NCI-H1436 (cell line): ENCODE data around the gene CERS3.

Source experiments
- DNase-seq: peaks from one replicate; lab custom pipeline; 2025; lab: John Stamatoyannopoulos, UW

Gene CERS3

DNA sequence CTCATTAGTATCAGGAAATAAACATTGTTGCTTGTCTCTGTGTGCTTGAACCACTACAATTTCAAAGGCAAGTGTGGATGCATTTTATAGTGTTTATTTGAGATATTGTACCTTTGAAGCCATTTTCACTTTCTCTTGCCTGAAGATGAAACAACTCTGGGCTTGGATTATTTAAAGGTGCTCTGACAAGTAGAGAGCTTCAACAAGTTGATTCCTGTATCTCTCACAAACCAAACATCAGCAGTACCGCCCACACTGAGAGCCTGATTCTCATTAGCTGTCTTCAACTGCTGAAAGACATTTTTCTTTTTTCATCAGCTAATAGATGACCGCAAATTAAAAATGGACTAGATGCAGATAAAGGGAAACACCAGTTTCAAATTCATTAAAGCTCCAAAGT, 806 bp upstream of the CERS3 start:
- no peak for DNase-seq

DNA sequence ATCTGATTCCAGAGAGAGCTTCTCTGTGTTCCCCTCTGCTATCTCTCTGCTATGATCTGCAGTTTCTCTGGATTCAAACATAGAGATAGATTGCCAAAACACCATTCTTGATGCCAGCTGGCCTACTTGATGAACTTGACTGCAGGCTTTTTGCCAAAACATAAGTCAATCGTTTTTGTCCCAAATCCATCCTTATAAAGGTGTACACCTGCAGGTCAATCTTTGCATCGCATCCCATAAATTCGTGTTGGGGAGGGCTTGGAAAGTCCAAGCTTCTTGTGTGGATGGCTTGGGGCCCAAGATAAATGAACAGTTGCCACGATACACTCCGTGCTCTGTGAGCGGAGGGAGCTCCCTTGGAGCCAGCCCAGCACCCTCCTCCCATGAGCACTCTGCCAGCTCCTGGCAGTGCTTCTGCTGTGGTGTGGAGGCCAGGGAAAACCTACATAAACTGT, 2.7 kb downstream of the CERS3 start:
- no peak for DNase-seq

DNA sequence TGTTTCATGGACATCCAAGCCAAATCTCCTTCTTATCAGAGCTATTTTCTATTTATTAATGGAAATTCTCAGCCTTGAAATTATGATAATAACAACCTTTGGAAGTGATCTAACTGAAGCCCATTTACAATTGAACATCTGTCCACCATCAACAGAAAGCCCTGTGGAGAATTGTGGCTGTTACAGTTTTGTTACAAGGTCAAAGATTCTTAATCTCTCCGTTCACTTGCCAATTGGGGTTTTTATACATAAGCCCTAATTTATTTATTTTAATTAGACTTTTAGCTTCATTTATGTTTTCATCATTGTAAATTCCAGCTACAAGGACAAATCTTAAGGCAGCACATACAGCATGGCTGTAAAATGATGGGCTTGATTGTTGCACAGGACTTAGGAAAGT, 3.3 kb downstream of the CERS3 start:
- no peak for DNase-seq

DNA sequence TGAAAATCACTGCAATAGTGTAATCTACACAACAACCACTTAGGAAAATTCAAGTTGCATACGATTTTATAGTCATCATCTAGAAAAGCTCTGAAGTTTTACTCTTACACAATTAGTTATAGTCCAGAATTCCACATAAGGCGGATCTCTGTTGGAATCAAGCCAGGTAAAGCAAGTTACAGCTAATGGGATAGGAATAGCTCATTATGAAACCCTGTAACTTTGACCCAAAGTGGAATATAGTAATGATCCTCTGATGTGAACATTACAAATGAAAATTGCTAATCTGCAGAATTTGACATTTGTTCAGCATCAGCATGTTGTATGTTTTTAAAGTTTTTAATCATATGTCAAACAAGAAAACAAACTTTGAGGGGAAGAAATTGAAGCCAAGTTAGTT, 4.4 kb downstream of the CERS3 start:
- no peak for DNase-seq

DNA sequence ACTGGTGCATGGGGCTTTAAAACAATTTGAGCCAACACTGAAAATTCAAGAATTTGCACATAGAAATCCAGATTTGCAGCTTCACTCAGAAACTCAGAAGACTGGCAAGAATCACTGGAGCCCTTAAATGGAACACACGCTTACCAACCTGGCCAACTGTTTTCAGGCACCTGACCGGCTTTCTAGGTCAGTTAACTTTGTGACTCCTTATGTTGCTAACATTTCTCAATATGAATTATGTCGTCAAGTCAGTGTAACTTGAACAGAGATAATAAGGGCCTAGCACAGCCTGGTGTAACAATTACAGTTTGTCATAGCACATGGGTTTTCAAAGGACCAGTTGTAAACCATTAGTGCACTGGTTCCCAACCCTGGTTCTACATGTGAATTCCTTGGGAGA, 6.8 kb downstream of the CERS3 start:
- no peak for DNase-seq

DNA sequence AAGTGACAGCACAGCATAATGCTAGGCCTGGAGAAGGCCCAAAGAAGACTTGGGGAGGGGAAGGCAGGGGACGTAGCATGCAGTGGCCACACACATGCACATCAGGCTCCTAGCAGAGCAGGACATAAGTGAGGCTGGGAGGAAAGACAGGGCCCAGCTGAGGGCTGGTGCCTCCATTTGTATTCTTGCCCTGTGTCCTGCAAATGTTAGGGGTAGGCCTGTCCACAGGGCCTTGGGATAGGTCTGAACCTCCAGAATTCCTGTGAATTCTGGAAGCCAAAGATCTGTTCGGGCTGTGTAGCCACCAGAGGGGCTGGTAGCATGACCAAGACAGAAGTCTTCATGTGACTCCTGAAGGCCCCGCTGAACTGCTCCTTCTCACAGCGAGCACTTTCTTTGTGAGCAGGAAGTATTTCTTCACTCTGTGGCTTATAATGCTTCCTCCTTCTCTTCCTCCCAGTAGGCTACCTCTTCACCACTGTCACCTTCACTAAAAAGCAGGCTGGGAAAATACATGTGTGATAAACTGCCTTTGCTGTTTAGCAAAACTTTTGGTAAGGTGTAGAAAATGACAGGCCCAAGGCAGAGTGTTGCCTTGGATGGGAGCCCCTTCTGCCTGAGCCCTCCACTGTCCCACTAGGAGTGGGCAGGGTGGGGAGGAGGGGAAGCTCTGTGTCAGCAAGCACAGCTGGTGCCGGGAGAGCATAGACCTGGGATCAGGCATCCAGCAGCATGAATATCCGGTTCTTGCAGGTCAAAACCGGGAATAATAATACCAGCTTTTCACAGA, 8.4 kb downstream of the CERS3 start:
- DNase-seq = no peak

DNA sequence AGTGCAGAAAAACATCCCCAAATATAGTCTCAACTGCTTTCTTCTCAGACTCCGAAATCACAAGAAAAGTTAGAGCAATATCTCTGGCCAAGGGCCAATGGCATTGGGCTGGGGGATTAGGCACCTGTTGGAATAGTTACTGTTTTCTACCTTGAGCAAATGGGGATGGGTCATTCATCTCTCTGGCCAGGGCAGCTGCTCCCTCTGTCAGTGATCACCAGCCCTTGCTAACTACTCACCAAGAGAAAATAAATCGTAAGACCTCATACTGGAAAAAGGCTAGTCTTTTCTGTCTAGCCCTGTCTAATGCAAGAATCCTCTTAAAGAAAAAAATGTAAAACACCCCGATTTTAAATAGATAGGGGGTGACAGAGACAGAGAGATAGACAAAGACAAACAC, 10.9 kb downstream of the CERS3 start:
- no peak for DNase-seq

DNA sequence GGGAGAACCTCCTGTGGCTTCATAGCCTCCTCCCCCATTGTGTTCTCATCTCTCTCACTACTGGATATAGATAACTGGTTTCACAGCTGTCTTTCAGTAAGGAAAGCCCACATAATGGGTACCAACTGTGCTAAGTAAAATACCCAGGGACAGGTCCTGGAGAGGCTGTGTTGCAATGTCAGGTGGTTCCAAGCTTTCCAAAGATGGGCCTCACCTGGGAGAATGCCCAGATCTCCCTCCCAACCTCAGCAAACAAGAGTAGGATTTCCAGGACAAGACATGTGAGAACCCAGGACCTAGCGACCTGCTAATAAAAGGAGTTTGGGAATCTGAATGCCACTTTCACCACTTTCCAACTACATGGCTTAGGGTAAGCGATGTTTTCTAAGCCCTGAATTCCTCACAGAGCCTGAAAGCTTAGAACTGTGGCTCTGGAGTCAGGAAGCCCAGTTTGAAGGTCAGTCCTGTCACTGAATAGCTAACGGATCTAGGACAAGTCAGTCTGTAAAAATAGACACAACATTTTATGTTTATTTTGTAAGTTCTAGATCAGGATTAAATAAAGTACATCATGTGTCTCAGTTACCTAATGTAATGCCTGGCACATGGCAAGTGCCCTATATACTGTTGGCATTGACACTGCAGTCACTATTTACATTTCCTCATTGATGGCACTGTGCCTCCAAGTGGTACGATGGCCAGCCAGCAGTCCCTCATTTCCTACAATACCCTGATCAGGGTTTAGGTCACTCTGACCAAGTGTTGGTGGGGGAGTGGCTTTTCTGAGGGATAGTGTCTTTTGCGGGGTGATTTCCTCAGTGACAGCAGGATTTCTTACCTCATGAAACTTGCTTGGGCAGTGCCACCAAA, 11.9 kb downstream of the CERS3 start:
- DNase-seq = no peak

DNA sequence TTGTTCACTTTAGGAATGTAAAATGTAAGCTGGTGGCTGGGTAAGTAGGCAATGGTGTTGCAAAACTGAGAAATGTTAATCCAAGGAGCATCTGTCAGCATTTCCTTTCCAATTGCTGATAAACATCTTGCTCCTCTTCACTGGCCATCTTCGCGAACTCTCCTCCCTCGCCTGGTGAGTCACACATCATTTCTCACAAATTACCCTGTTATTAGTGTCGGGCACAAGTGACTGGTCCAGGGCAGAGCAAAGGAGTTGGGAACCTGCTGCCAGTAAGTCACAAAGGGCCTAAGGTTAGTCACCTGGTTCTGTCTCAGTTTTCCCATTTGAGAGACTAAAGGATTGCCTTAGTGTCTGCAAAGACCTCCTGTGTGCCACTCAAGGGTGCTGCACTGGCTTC, 13.0 kb downstream of the CERS3 start:
- DNase-seq = no peak

DNA sequence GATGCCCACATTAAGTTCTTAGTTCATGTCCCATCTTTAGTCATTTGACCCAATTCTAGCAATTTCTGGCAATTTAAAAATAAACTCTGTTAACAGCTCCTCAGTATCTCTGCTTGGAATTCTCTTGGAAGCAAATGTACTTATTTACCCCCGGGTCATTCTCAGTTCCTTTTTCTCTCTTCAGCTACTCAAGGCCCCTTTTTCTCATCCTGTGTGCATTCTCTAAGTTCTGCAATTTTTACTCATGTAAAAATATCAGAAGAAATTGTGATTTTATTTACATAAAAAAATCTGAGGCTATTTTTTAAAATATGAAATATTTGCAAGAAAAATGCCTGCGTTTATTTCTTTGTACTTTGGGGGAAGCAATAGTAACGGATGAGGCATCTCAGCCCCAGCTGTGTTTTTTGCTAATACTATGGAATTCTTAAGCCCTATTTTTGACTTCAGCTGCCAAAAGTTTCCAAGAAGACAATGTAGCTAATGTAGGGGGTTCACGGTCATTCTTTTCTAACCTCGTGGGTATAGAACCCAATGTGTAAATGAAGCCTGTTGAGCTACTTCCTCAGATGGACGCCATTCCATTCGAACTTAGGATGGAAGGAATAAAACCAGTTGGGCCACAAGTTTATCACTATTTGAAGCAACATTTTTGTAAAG, 20.0 kb downstream of the CERS3 start:
- no peak for DNase-seq

DNA sequence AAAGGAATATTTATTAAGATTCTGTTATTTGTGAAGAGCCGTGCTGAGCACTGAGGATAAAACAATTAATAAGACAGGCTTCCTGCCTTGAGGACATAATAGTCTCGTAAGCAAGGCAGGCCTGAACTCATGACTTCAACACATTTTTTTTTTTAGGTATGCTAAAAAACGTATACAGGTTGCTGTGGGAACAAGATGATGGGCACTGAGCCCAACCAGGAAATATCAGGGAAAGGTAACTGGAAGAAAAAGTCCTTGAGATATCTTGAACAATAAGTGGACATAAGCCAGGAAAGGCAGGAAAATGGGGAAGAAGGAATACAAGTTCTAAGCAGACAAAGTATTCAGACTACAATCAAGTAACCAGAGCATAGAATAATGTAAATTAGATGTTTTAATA, 26.1 kb downstream of the CERS3 start:
- no peak for DNase-seq

DNA sequence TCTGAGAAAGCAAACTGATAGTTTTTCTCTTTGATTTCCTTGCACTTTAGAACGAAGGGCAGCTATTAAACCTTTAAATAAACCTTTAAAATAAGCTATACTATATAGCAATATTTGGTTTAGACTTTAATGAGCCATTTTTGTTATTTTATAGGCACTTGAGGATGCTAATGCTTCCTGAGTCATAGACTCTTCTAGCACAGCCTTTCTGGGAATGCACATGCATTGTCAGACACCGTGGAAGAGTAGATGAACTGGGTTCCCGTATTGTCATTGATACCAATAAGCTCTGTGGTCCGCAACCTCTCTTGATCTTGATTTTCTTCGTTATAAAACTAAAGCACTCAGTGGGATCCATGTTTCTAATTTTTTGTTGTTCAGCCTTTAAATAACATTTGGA, 27.6 kb downstream of the CERS3 start:
- DNase-seq = no peak

DNA sequence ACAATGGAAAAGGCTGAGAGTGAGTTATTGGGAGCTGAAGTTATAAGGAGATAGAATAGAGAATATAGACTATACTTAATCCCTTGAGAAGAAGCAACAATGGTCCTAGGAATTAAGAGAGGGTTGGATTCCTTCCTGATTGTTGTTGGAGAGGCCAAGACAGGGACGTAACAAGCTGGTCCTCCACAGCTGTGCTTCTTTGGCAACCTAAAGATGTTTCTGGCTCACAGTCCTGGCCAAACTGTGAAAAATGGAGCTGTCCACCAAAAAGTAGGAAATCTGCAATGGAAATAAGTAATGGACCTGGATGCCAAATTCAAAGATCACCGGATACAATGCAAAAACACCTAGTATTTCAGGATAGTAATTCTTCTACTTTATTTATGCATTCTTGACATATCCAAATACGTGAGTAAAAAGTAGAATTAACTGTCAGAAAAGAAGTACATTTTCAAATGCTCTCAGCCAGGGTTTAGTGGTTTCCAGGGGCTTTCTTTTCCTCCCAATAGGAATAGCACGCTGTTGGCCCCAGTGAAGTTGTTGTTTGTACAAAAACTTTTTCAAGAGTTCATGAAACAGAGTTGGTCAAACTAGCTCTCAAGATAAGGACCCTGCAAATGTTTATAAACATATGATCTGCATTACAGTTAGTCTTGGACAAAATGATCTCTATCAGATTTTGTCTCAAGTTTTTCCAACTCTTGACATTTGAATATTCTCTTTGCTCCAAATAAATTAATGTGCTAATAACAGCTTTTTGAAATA, 28.3 kb downstream of the CERS3 start:
- DNase-seq = no peak

DNA sequence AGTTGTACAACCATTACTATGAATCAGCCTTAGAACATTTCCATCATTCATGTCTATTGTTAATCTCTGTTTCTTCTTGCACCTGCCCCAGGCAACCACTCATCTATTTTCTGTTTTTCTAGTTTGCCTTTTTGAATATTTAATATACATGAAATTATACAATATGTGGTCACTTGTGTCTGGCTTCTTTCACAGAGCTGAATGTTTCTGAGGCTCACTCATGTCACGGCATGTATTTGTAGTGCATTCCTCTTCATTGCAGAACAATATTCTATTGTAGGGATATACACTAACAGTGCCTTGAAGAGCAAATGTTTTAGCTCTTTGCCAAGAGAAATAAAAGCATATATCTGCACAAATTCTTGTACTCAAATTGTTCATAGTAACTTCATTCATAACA, 32.9 kb downstream of the CERS3 start:
- DNase-seq = no peak

DNA sequence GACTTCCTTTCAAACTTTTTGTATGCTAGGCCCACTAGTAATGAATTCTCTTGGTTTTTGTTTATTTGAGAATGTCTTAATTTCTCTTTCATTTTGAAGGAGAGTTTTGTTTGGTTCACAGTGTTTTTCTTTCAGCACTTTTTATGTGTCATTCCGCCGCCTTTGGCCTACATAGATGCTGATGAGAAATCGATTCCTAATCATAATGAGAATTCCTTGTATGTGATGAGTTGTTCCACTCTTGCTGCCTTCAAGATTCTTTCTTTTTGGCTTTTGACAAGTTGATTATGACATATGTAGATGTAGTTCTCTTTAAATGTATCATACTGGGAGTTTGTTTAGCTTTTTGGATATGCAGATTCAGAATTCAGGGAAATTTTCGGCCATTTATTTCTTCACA, 35.5 kb downstream of the CERS3 start:
- no peak for DNase-seq

DNA sequence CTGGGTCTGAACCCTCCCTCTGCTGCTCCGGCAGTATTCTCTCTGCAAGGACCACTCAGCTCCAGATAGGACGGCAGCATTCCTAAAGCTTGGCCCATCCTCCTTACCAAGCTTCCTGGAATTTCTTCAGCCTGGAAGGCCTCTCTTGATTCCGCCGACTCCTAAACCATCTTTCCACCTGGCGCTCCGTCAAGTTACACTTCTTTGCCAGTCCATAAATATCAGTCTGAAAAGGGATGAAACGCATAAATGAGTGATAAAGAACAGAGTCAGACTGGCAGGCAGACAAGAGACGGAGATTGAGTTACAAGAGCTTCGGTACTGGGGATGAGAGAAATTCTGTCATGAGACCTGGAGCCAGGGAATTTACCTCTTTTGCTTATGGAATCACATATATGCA, 44.3 kb downstream of the CERS3 start:
- no peak for DNase-seq

DNA sequence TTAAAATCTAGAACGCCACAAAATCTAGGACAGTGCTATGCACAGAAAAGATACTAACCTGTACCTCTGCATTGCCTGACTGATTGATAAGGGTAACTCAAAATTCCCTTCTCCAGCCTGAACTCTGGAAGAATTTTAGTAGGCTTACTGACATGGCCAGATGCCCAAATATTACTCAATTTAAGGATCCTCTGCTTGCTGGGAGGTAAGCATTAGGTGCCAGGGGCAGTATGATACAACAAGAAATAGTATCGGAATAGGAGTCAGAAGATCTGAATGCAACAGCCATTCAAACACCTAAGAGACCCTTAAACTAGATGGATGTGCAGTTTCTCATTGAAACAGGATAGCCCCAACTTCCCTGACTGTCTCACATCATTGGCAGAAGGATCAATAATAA, 45.4 kb downstream of the CERS3 start:
- no peak for DNase-seq

DNA sequence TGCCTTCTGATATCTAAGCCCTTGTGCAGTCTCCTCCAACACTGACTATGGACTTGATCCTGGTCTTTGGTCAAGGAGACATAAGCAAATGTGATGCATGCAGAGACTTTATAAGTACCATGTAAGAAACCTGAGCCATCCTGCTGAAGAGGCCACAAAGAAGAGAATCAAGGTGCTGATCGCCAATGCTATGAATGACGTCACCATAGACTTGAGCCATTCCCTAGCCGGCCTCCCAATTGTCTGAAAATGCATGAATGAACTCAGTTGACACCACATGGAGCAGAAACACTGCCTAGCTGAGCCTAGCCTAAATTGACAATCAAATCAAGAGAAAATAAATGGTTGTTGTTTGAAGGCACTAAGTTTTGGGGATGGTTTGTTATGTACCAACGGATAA, 51.9 kb downstream of the CERS3 start:
- DNase-seq = no peak

DNA sequence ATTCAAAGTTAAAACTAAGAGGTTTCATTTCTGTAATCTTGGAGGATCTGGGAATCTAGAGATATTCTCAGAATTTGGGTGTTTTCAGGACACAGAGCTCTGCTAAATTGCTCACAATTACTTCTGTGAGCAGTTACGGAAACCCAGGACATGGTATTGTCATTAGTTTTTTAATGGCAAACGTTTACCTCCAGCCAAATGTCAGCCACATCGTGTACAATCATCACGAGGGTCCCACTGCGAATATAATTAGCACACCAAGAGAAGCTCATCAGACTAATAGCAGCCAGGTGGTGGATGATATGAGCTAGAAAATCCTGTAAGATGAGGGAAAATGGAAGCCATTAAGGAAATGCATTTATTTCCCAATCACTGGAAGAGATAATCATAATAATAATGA, 56.0 kb downstream of the CERS3 start:
- DNase-seq = no peak

DNA sequence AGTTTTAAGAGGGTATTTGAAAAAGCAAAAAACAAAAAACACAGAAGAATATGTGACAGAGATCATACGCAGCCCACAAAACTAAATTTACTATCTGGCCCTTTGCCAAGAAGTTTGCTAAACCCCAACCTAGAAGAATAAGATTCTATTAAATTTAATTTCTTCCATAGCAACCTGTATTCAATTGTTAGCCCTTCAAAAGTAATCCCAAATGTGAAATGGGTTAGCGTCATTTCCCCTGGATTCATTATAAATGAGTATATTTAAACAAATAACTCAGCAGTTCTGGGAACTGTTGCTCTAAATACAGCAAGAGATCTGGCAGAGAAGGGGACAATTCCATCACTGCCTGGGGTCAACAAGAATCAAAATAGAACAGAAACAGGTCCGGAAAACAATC, 56.8 kb downstream of the CERS3 start:
- DNase-seq = no peak

DNA sequence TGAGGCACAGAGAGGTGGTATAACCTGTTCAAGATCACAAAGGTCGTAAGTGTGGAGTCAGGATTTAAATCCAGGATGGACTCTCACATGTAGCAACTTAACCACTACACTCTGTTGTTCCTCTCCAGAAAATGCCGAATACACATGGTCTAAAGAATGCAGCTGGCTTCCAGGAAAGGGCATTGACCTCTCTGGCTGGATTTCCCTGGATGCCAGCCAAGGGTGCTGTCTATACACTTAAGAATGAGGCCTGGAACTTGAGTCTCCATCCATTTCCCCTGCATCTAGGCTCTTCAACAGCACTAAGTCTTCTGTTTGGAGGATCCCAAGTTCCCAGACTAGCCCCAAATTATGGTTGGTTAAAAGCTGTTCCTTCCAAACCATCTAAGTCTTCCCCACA, 60.5 kb downstream of the CERS3 start:
- no peak for DNase-seq

DNA sequence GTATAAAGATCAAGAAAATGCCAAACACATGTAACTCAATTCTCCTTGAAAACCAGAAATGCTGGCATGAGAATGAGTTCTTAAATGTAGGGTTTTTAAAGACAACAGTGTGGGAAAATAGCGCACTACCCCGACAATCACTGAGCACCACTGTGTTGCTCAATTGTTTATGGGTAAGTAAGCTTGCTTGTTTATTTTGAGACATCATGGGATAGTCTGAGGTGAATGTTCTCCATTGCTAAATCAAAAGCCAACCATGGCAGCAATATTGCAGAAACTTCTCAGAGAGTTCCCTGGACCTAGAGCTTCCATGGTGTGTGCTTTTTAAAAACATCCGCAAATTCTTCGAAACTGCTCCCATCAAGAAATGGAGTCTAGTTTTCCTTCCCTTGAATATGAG, 62.7 kb downstream of the CERS3 start:
- DNase-seq = no peak
